GM18951 (cell line): ENCODE measurements around the gene UBQLNL.

Experiments used
- POLR2A ChIP-seq: IDR thresholded peaks from 4 replicates; pipeline ENCODE4 v1.6.1; 2011; ENCODE audit warnings: mild to moderate bottlenecking; ENCODE audit not compliant: insufficient read length, insufficient read depth; ENCODE audit errors: extremely low read depth
- in situ Hi-C: fragments of 300-500 bp; cut with MboI; formaldehyde crosslinking; loops from one replicate; pipeline ENCODE4 v1.12.0; 2022; ENCODE audit warnings: low sequenced_read_pairs, mixed read lengths, inconsistent platforms; ENCODE audit not compliant: unreplicated experiment

The UBQLNL gene

DNA sequence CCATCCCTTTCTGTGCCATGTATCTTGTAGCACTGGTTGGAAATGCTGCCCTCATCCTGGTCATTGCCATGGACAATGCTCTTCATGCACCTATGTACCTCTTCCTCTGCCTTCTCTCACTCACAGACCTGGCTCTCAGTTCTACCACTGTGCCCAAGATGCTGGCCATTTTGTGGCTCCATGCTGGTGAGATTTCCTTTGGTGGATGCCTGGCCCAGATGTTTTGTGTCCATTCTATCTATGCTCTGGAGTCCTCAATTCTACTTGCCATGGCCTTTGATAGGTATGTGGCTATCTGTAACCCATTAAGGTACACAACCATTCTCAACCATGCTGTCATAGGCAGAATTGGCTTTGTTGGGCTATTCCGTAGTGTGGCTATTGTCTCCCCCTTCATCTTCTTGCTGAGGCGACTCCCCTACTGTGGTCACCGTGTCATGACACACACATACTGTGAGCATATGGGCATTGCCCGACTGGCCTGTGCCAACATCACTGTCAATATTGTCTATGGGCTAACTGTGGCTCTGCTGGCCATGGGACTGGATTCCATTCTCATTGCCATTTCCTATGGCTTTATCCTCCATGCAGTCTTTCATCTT, 27.6 kb downstream of the UBQLNL start:
- in situ Hi-C loops = no loop called here
- TF ChIP-seq POLR2A = no peak

GRCh38 chr11:5488385-5488784, 28.1 kb downstream of the UBQLNL start, which contains the start of gene OR52D1:
OR52D1 (plus strand) TSS chr11:5488685; CDS start chr11:5488707, 22 bp downstream.
- no peak for TF ChIP-seq POLR2A
- in situ Hi-C loops = no loop called here

DNA sequence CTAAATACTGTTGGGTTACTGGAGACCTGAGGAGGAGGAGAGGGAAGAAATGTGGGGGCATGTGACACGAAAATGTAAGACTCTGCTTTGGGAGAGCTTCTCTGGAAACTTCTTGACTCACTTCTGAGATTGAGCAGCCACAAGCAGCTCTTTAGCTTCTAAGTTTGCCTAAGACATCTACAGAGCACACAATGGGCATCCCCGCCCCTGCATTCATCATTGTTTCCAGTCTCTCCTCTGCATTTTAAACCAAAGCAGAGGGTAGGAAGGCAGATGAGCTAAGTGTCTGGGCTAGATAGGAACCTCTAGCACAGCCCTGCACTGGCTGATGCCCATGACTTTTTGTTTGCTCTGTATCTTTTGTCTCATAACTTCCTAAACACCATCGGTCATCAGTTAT, 30.1 kb downstream of the UBQLNL start:
- in situ Hi-C loops = no loop called here
- TF ChIP-seq POLR2A = no peak

GRCh38 chr11:5486003-5486402, 30.5 kb downstream of the UBQLNL start:
- in situ Hi-C loops = no loop called here
- TF ChIP-seq POLR2A = no peak

GRCh38 chr11:5476186-5476819, 40.2 kb downstream of the UBQLNL start:
- in situ Hi-C loops = no loop called here
- TF ChIP-seq POLR2A = no peak

DNA sequence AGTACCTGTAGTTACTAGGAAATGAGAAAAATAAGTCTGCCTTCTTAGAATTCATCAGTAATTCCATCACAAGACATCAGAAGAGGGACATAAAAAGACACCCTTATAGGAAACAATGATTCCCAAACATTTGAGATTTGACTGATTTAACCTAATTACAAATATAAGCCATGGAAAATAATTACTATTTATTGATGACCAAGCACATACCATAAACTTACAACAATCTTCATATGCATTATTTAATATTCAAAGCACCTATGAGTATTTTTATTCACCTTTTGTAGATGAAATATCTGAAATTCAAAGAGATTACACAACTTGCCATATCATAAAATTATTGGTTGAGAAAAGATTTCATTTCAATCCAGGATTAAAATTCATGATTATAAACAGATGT, 42.6 kb downstream of the UBQLNL start:
- TF ChIP-seq POLR2A = no peak
- in situ Hi-C loops = loop anchor here (25.0 kb wide), 1 partner anchor 338 kb away; the partner anchor contains the start of gene OR52N2

GRCh38 chr11:5467527-5467926, 49.0 kb downstream of the UBQLNL start:
- in situ Hi-C loops = loop anchor here (25.0 kb wide), 1 partner anchor 345 kb away; the partner anchor contains the start of gene OR52N2
- no peak for TF ChIP-seq POLR2A
